LNCAP (cell line): ENCODE measurements around the gene C14orf180.

ENCODE experiments used
- CTCF ChIP-seq: fragments of 450-650 bp; IDR thresholded peaks from 2 replicates; pipeline ENCODE4 v1.5.1; 2017; ENCODE audit warnings: mild to moderate bottlenecking

The C14orf180 gene

GRCh38 chr14:104599446-104599845, 19.9 kb downstream of the C14orf180 start:
- TF ChIP-seq CTCF: no peak

GRCh38 chr14:104600141-104600643, 20.6 kb downstream of the C14orf180 start:
- TF ChIP-seq CTCF: no peak

GRCh38 chr14:104600805-104601204, 21.2 kb downstream of the C14orf180 start:
- TF ChIP-seq CTCF: no peak

GRCh38 chr14:104601786-104602185, 22.2 kb downstream of the C14orf180 start:
- no peak for TF ChIP-seq CTCF

GRCh38 chr14:104602315-104602932, 22.9 kb downstream of the C14orf180 start:
- TF ChIP-seq CTCF: no peak

- TF ChIP-seq CTCF: no peak
Measured at GRCh38 chr14:104602933-104603325, 23.4 kb downstream of the C14orf180 start.

GRCh38 chr14:104603711-104604401, 24.3 kb downstream of the C14orf180 start:
- no peak for TF ChIP-seq CTCF
